KOPT-K1 (cell line): ENCODE results near the gene JOSD1.
A peak's percentile ranks its signal among the peaks of the same experiment; 100 is the strongest.

ENCODE experiments used
- H3K27ac ChIP-seq: fragments of 200-600 bp; sonication (generic); 2 replicates; pipeline ENCODE4 v1.5.1; 2016; ENCODE audit warnings: antibody characterized with exemption, mild to moderate bottlenecking, low read depth, low read length; ENCODE audit not compliant: poor library complexity, severe bottlenecking
- H3K36me3 ChIP-seq: fragments of 200-600 bp; sonication (generic); 2 replicates; pipeline ENCODE4 v1.5.1; 2017; ENCODE audit warnings: antibody characterized with exemption, mild to moderate bottlenecking, low read length, moderate library complexity; ENCODE audit not compliant: insufficient read depth
- H3K9me3 ChIP-seq: fragments of 200-600 bp; sonication (generic); 2 replicates; pipeline ENCODE4 v1.5.1; 2017; ENCODE audit warnings: antibody characterized with exemption, low read length, mild to moderate bottlenecking; ENCODE audit not compliant: insufficient read depth, poor library complexity, severe bottlenecking

The JOSD1 gene

DNA sequence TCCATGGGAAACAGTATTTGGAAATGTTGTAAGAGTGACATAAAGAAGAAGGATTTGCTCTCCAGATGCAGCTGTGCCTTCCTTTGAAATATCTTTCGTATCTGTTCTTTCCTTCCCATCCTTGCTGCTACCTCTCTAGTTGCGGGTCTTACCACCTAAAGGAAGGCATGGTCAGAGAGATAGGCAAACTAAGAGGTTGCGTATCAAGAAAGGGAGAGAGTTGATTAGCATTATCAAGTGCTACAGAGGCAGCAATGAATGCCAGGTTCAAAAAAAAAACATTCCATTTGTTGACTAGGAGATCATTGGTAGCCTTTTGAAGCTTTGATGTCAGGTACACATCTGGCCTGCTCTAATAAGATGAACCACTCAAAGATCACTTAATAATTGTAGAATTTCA is 9.6 kb upstream of the JOSD1 start:
- no peaks in the 10 kb centered on the region for H3K9me3 ChIP-seq
- H3K36me3 ChIP-seq = peaks cover 51% of the 10 kb centered on the region
- no peak overlapping the region for H3K27ac ChIP-seq

DNA sequence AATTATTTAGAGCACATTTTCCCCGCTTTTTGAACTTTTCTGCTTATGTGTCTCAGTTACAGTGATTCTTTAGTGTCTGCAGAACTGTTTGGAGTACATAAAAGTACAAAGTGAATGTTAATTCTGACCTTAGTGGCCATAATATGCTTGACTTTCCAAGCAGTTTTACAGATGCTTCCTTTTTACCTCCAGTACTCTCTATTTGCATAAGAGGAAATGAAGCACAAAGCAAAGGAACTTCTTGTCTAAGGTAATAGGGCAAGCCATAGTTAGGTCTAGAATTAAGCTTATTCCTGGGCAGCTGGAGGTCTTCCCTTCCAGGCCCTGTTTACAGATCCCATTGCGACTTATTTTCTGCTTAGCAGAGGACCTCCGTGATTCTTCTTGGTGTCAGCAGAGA is 8.6 kb upstream of the JOSD1 start:
- Histone ChIP-seq H3K36me3 (peaks cover 44% of the 10 kb centered on the region), H3K9me3 (no peaks in the 10 kb centered on the region), H3K27ac (no peak overlapping the region)

DNA sequence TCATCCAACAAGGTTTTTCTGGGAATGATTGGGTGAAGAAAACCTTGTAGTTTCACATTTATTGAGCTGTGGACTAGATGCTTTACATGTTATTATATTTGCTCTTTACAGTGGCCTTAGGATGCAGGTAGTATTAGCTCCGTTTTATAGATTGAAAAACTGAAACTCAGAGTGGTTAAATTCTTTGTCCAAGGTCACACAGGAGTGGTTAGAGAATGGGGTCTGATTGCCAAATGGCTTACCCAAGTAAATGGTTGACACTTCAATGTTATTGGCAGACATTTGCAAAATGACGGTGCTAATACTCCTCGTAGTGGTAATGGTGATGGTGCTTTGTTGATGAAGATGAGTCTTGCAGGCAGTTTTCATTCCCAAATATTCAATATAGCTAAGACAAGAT is 7.2 kb upstream of the JOSD1 start:
- no peaks in the 10 kb centered on the region for H3K9me3 ChIP-seq
- peaks cover 41% of the 10 kb centered on the region for H3K36me3 ChIP-seq
- H3K27ac ChIP-seq = no peak overlapping the region

DNA sequence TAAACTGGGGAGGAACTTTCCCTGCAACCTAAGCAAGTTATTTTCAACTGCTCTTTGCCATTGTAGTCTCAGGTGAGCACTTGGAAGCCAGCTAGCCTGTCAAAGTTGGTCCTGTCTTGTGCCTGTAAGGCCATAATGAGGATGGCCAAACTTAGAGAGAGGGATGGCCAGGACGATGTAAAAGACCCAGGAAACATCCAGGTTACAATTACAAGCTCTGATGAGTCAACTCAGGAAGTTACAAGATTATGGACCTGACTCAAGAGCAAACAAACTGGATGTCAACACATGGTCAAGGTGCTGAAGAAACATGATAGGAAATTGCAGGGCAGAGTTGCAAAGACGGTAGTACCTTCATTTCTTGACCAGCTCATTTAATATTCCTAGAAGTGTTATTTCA is 6.6 kb upstream of the JOSD1 start:
- Histone ChIP-seq H3K36me3 (peaks cover 35% of the 10 kb centered on the region), H3K27ac (peak overlapping the region; percentile 60), H3K9me3 (no peaks in the 10 kb centered on the region)

DNA sequence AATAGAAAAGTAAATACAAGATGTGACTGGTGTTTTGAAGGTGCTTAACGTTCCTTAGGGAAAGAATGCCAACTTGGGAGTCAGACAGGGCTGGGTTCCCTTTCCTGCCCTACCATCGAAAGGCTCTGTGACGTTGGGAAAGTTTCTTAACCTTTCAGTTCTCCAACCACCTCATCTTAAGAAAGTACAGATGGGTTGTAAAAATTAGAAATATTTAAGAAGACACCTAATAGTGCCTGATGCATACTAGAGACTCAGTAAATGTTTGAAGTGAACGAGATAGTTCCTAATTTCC is 6.1 kb upstream of the JOSD1 start:
- Histone ChIP-seq H3K36me3 (peaks cover 30% of the 10 kb centered on the region), H3K27ac (peak overlapping the region; percentile 60), H3K9me3 (no peaks in the 10 kb centered on the region)

DNA sequence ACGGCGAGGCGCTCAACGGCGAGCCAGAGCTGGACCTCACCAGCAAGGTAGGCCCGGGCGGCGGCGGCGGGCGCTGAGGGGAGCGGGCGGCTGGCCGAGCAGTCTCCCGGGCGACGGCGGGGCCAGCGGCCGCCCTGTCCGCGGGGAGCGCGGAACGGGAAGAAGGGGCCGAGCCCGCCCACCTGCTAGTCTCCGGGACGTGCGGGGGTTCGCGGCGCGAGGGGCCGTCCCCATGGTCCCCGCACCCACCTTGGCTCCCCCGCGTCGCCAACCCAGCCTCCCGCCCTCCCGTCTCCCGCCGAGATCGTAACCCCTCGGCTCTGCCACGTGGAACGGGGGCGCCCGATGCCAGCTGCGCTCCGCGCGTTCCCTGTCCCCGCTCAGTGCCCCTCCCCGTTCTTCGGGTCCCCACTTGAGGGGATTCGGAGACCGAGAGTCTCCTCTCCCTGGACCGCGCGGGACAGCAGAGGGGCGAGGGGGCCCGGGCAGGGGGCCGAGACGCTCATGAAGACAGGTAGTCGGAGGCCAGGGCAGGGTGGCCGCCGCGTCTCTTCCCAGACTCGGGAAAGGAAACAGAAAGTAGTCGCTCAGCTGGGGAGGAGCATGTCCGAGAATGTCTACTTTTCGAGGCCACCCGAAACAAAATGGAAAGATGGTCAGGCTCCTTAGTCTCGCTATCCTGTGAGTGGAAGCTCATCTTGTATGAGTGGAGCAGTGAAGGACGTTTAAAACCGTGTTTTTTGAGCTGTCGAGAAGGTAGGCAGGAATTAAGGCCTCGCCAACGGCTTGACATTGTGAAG is 5.6 kb upstream of the JOSD1 start:
- Histone ChIP-seq H3K27ac (peak overlapping the region; percentile 60), H3K36me3 (peaks cover 28% of the 10 kb centered on the region), H3K9me3 (no peaks in the 10 kb centered on the region)

DNA sequence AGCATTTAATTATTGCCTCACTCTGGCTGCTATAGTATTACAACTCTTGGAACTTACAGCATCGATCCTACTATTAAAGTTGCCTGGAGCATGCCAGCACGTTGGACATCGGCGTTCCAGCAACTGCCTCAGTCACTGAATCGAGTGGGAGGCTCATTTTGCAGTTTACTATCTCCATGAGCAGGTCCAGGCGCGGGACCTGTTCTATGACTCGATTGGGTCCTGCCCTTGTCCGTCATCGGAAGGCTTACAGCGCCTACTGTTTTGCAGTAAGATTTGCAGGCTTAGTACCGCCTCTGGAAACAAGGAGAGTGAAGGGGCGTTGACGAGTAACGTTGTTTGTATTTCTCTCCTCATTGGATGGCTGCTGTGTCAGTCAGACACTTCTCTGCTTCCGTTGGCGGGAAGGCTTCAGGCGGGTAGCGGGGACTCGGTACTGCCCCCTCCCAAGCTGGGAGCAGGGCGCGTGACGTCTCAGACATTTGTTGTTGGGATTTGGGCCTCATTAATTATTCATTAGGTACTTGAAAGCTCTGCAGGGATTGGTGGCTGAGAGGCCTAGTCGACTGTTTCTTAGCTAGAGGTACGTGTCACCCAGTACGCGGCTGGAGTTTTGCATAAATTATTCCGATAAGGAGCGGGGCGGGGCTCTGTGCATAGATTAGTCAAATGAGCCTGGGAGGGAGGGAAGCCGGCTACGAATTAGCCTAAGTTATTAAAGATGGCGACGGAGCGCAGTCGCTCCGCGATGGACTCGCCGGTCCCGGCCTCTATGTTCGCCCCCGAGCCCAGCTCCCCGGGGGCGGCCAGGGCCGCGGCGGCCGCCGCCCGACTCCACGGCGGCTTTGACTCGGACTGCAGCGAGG is 4.7 kb upstream of the JOSD1 start, which contains the start of gene GTPBP1:
GTPBP1 (plus strand) TSS at position 710 of the 866 bp plus-strand sequence; CDS start at position 722, 12 bp downstream.
- peaks cover 20% of the 10 kb centered on the region for H3K36me3 ChIP-seq
- peak within 1 kb of the TSS; percentile 60 for H3K27ac ChIP-seq
- H3K9me3 ChIP-seq = no peaks in the 10 kb centered on the region

DNA sequence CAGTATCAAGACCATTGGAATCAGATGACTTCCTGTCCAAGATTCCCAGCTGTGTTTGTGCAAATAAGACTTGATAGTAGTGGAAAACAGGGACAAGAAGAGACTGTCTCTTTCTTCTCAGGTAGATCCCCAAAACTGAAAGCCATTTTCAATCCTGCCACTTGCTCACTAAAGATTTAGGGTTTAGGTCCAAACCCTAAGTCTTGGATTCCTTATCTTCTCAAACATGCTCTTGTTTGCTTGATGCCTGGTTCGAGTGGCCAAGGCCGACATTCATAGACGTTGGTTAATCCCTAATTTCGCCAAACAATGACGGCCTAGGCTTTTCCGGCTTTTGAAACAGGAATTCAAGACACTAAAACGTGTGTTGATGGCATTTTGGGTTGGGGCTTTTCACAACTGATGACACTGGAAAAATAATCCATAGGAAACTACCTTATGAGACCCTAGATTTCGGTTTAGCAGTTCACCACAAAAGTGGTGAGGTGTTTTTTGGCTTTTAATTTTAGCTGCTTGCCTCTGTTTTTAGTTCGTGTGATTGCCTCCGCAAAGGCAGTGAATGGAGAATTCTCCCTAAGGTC is 4.0 kb upstream of the JOSD1 start:
- no peaks in the 10 kb centered on the region for H3K9me3 ChIP-seq
- peaks cover 13% of the 10 kb centered on the region for H3K36me3 ChIP-seq
- peak overlapping the region; percentile 60 for H3K27ac ChIP-seq

DNA sequence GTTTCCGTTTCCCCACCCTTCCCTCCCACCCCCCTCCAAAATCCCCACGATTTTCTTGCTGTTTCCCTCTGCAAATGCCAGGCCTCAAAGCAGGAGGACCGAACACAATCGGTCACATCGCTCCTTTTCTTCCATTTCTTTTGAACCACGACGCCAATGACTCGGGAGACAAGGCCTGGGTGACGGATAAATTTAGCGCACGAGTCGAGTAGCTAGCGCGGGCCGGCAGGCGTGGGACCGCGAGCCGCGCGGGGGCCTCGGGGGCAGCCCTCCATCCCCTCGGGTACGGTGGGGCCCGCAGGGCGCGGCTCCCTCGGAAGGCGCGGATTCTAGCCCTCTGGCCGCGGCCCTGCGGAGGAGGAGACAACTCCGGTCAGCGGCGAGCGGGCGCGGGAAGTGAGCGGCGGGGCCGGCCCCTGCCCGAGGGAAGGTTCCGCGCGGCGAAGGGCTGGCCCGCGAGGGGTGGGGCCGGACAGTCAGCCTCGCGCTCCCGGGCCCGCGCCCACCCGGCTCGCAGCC is 414 bp downstream of the JOSD1 start:
- Histone ChIP-seq H3K9me3 (no peaks in the 10 kb centered on the region), H3K27ac (peak overlapping the region; percentile 81), H3K36me3 (peaks cover 30% of the 10 kb centered on the region; the same call in 1 of the 2 replicates)

DNA sequence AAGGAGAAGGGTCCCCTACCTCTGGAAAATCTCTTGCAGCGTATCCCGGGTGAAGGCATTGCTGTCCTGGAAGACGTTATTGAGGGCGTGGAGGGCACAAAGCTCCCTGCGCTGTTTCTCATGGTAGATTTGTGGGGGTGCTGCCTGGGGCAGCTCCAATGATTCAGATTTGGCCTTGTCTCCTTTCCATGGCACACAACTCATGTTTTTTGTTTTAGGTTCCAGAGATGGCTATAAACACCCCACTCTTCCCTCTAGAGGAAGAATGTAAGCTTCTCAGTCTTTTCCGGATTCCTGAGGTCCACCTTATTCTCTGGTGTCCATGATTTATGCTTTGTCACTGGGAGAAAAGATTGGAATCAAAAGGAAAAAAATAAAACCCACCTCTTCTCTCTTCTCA is 959 bp downstream of the JOSD1 start:
- Histone ChIP-seq H3K27ac (peak overlapping the region; percentile 81), H3K36me3 (peaks cover 35% of the 10 kb centered on the region; the same call in 1 of the 2 replicates)

DNA sequence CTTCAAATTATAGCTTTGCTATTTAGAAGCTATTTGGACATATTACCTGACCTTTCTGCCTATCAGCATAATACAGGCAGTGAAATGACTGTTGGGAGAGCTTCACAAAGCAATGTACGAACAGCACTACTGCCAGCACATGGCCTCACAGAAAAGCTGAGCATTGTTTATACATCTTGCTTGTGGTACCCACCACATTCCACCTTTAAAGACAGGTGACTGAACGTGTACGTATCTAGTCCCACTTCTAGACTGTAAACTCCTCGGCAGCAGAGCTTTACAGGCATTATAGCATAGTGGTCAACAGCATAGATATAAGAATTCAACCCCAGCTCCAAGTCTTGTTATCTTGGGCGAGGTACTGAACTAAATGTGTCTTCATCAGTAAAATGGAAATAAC is 1.6 kb downstream of the JOSD1 start:
- no peaks in the 10 kb centered on the region for H3K9me3 ChIP-seq
- no peak overlapping the region for H3K27ac ChIP-seq
- H3K36me3 ChIP-seq = peaks cover 39% of the 10 kb centered on the region; the same call in 1 of the 2 replicates

More for the DNA sequence above, 959 bp downstream of the JOSD1 start:
- no peaks in the 10 kb centered on the region for H3K9me3 ChIP-seq

DNA sequence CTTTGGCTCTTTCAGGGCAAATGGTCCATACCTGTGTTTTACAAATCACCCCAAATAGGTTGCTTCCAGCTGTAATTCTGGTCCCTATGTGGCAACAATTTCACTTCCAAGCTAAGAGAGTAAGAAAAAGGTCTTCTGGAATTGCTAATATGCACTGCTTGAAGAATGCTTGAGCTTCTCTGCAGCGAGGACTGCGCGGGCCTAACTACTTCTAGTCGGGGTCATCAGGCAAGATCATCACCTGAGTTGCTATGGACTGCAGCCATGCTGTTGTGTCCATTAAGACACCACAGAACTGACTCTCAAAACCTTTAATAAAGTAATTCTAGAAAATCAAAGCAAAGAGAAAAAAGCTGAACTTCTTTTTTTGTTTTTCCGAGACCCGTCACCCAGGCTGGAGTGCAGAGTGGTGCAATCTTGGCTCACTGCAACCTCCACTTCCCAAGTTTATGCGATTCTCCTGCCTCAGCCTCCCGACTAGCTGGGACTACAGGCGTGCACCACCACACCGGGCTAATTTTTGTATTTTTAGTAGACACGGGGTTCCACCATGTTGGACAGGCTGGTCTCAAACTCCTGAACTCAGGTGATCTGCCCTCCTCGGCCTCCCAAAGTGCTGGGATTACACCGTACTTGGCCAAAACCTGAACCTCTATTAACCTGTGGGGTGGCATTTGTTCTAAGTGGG is 2.2 kb downstream of the JOSD1 start:
- H3K9me3 ChIP-seq = no peaks in the 10 kb centered on the region
- H3K36me3 ChIP-seq = peaks cover 45% of the 10 kb centered on the region; the same call in 1 of the 2 replicates
- H3K27ac ChIP-seq = no peak overlapping the region

DNA sequence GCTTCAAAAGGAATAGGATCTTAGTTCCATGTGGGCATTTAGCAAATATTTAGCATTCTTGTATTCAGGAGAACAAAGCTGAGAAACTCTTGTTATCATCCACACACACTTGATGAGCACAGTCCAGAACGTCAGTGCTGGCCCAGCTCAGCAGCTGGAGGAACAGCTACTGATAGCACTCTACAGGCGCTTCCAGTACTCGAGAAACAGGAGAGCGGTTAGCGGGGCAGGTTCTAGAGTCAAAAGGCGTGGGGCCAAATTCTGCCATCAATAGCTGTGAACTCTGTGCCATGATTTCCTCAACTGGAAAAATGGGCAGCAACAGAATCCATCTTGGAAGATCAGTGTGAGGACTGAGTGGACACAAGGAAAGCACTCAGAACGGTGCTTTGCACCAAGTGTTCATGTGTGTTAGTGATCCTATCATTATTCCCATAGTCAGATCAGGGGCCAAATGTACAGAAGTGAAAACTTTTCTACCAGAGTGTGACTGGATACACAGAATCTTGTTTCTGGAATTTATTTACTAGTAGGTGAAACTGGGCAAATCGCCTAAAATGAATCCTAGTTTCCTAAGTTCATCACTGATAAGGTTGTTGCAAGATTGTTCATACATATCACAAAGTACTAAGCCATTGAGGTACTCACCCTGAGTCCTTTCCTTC is 3.2 kb downstream of the JOSD1 start:
- H3K36me3 ChIP-seq = peaks cover 55% of the 10 kb centered on the region; the same call in 1 of the 2 replicates
- H3K27ac ChIP-seq = no peak overlapping the region

More for the DNA sequence above, 3.2 kb downstream of the JOSD1 start:
- no peaks in the 10 kb centered on the region for H3K9me3 ChIP-seq
